GM18520 (cell line): ENCODE results near the gene CD9.
"Not testable (repeated sequence)": the region's sequence is repeated elsewhere in the genome, so short reads cannot be mapped to it uniquely, and the experiment has no call there.

Experiments
- ATAC-seq: cut with Tn5 transposase; IDR thresholded peaks from one replicate; pipeline ENCODE4 v1.9.1; 2021; ENCODE audit not compliant: unreplicated experiment

The CD9 gene

GRCh38 chr12:6198985-6199530, 1.1 kb upstream of the CD9 start:
- no peak for ATAC-seq

- no peak for ATAC-seq
Measured at GRCh38 chr12:6199531-6200255, 507 bp upstream of the CD9 start.

- ATAC-seq = no peak
Measured at GRCh38 chr12:6201213-6201608, 1.0 kb downstream of the CD9 start.

GRCh38 chr12:6201826-6202225, 1.6 kb downstream of the CD9 start:
- no peak for ATAC-seq

- ATAC-seq = no peak
Measured at GRCh38 chr12:6202304-6202703, 2.1 kb downstream of the CD9 start.

- no peak for ATAC-seq
Measured at GRCh38 chr12:6202846-6203245, 2.6 kb downstream of the CD9 start.

GRCh38 chr12:6203601-6204000, 3.4 kb downstream of the CD9 start:
- ATAC-seq = no peak

- no peak for ATAC-seq
Measured at GRCh38 chr12:6204533-6205143, 4.4 kb downstream of the CD9 start.

- no peak for ATAC-seq
Measured at GRCh38 chr12:6205144-6205539, 4.9 kb downstream of the CD9 start.

GRCh38 chr12:6205761-6206160, 5.6 kb downstream of the CD9 start:
- no peak for ATAC-seq

- no peak for ATAC-seq
Measured at GRCh38 chr12:6206327-6206726, 6.1 kb downstream of the CD9 start.

GRCh38 chr12:6207259-6207925, 7.2 kb downstream of the CD9 start:
- ATAC-seq = no peak

GRCh38 chr12:6208130-6208529, 7.9 kb downstream of the CD9 start:
- ATAC-seq = no peak

GRCh38 chr12:6209428-6209827, 9.2 kb downstream of the CD9 start:
- not testable (repeated sequence) for ATAC-seq

GRCh38 chr12:6211421-6211869, 11.2 kb downstream of the CD9 start:
- no peak for ATAC-seq

- ATAC-seq = no peak
Measured at GRCh38 chr12:6212086-6212485, 11.9 kb downstream of the CD9 start.

GRCh38 chr12:6213969-6214368, 13.8 kb downstream of the CD9 start:
- ATAC-seq = no peak

GRCh38 chr12:6214633-6215032, 14.4 kb downstream of the CD9 start:
- no peak for ATAC-seq

- ATAC-seq = no peak
Measured at GRCh38 chr12:6215120-6215807, 15.1 kb downstream of the CD9 start.

GRCh38 chr12:6215932-6216494, 15.8 kb downstream of the CD9 start:
- ATAC-seq = no peak

- no peak for ATAC-seq
Measured at GRCh38 chr12:6216581-6216980, 16.4 kb downstream of the CD9 start.
